OCI-LY3 (cell line): ENCODE data around the gene AQP5.

Experiments used
- EZH2phosphoT487 ChIP-seq: fragments of 200-600 bp; shearing (Covaris generic); IDR thresholded peaks from 2 replicates; pipeline ENCODE4 v1.6.1; 2018; ENCODE audit warnings: antibody characterized with exemption, mixed run types, low read depth
- TF ChIP-seq, protein P1 (sequence below): fragments of 200-600, 300-600 bp; sonication (generic); IDR thresholded peaks from 2 replicates; pipeline ENCODE4 v1.5.1; 2014; ENCODE audit warnings: antibody characterized with exemption, low read length, low read depth

GRCh38 chr12:49961111-49961922 is at the start of gene AQP5:
- TF ChIP-seq, protein P1, sequence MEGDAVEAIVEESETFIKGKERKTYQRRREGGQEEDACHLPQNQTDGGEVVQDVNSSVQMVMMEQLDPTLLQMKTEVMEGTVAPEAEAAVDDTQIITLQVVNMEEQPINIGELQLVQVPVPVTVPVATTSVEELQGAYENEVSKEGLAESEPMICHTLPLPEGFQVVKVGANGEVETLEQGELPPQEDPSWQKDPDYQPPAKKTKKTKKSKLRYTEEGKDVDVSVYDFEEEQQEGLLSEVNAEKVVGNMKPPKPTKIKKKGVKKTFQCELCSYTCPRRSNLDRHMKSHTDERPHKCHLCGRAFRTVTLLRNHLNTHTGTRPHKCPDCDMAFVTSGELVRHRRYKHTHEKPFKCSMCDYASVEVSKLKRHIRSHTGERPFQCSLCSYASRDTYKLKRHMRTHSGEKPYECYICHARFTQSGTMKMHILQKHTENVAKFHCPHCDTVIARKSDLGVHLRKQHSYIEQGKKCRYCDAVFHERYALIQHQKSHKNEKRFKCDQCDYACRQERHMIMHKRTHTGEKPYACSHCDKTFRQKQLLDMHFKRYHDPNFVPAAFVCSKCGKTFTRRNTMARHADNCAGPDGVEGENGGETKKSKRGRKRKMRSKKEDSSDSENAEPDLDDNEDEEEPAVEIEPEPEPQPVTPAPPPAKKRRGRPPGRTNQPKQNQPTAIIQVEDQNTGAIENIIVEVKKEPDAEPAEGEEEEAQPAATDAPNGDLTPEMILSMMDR: no peak
- TF ChIP-seq EZH2phosphoT487: no peak
